HCT116 (cell line): Measurements from ENCODE around the gene MTREX. TPM values are rescaled to one million over a fixed set of nuclear protein-coding genes. Genes with fewer than 3 reads are reported as not detected.

ENCODE experiments used
- ATAC-seq: fragments of 200-7000 bp; cut with Tn5 transposase; 2 replicates; pipeline ENCODE4 v1.9.1; 2020; ENCODE audit warnings: mild to moderate bottlenecking, moderate library complexity
- BruUV-seq: library from RNA; stranded (reverse); fragments of 400-500 nt; replicated peaks from 2 replicates; lab custom pipeline; 2021; lab: Mats Ljungman, UMichigan
- CTCF ChIA-PET: fragments of 300-600 bp; sonication (Branson Sonifier 250); formaldehyde crosslinking; loops from one replicate; lab custom pipeline; 2021; ENCODE audit warnings: antibody characterized with exemption; lab: Charles Lee
- POLR2A ChIA-PET: fragments of 300-600, 350-600 bp; sonication (Branson Sonifier 250); formaldehyde crosslinking; loops from one replicate; lab custom pipeline; 2021; ENCODE audit warnings: antibody characterized with exemption; lab: Charles Lee
- RAD21 ChIA-PET, 2 experiments: fragments of 300-600 bp; sonication (Branson Sonifier 250); formaldehyde crosslinking; loops; one replicate each; lab custom pipeline; 2023; ENCODE audit warnings: low total read pairs in 2 of 2; ENCODE audit not compliant: uncharacterized antibody in 2 of 2, unreplicated experiment in 2 of 2, low non-redundant PET in 1 of 2; lab: Charles Lee
- DNase-seq: peaks from one replicate; pipeline ENCODE4 v3.0.0-alpha.2; 2010; ENCODE audit warnings: low read depth, low spot score
- H2AFZ ChIP-seq: fragments of 200-600 bp; shearing (Covaris generic), sonication (generic); 2 replicates; pipeline ENCODE4 v1.6.1; 2017; ENCODE audit warnings: low read depth, mixed run types, mixed read lengths, antibody characterized with exemption, low read length; ENCODE audit not compliant: poor library complexity, severe bottlenecking
- H3K27ac ChIP-seq: 2 replicates; pipeline ENCODE4 v1.5.1; 2012; ENCODE audit warnings: low read depth, low read length
- H3K27me3 ChIP-seq: fragments of 200-600 bp; sonication (generic); 2 replicates; pipeline ENCODE4 v1.6.1; 2016; ENCODE audit warnings: mixed run types, low read length, mixed read lengths; ENCODE audit not compliant: insufficient read depth
- H3K36me3 ChIP-seq, 2 experiments: fragments of 200-500 bp in 1 of 2; fragments of 200-600 bp in 1 of 2; sonication (Bioruptor generic) in 1 of 2; sonication (generic) in 1 of 2; 2 replicates each; pipeline versions ENCODE4 v1.5.1 to v1.6.1; 2014 to 2016; ENCODE audit warnings: low read length in 2 of 2, inconsistent platforms in 1 of 2, mixed read lengths in 1 of 2, mixed run types in 1 of 2; ENCODE audit not compliant: insufficient read depth in 2 of 2, control insufficient read depth in 1 of 2
- H3K4me1 ChIP-seq, 2 experiments: fragments of 200-600 bp in 1 of 2; sonication (generic) in 1 of 2; 2 replicates each; pipeline versions ENCODE4 v1.5.1 to v1.6.1; 2012 to 2017; ENCODE audit warnings: low read length in 2 of 2, inconsistent platforms in 1 of 2, mild to moderate bottlenecking in 1 of 2, mixed read lengths in 1 of 2, mixed run types in 1 of 2, moderate library complexity in 1 of 2; ENCODE audit not compliant: insufficient read depth in 2 of 2, control insufficient read depth in 1 of 2
- H3K4me2 ChIP-seq: fragments of 200-600 bp; sonication (generic); 2 replicates; pipeline ENCODE4 v1.6.1; 2017; ENCODE audit warnings: mixed run types, low read length, mixed read lengths
- H3K4me3 ChIP-seq, 2 experiments: fragments of 200-600 bp in 1 of 2; sonication (generic) in 1 of 2; replicated peaks in 1 of 2; 2 replicates each; pipeline ENCODE4 v1.5.1; 2011 to 2016; ENCODE audit warnings: low read length in 2 of 2, control low read depth in 1 of 2, low read depth in 1 of 2, mild to moderate bottlenecking in 1 of 2, mixed read lengths in 1 of 2, mixed run types in 1 of 2
- H3K79me2 ChIP-seq: fragments of 200-600 bp; sonication (generic); 2 replicates; pipeline ENCODE4 v1.6.1; 2017; ENCODE audit warnings: mild to moderate bottlenecking, mixed run types, low read length, moderate library complexity, mixed read lengths; ENCODE audit not compliant: insufficient read depth
- H3K9ac ChIP-seq: fragments of 200-600 bp; sonication (generic); 2 replicates; pipeline ENCODE4 v1.6.1; 2016; ENCODE audit warnings: low read length, mixed read lengths
- H3K9me2 ChIP-seq: fragments of 200-600 bp; sonication (generic), shearing (Covaris generic); 2 replicates; pipeline ENCODE4 v1.6.1; 2017; ENCODE audit warnings: mixed run types, mild to moderate bottlenecking, moderate library complexity; ENCODE audit not compliant: insufficient read depth
- H3K9me3 ChIP-seq, 2 experiments: fragments of 200-500 bp in 1 of 2; fragments of 200-600 bp in 1 of 2; sonication (Bioruptor generic) in 1 of 2; sonication (generic) in 1 of 2; 2 replicates each; pipeline ENCODE4 v1.6.1; 2014 to 2017; ENCODE audit warnings: low read length in 2 of 2, mixed read lengths in 2 of 2, inconsistent platforms in 1 of 2, low read depth in 1 of 2, mild to moderate bottlenecking in 1 of 2, mixed run types in 1 of 2, moderate library complexity in 1 of 2; ENCODE audit not compliant: control insufficient read depth in 1 of 2, insufficient read depth in 1 of 2
- H4K20me1 ChIP-seq: fragments of 200-600 bp; sonication (generic), shearing (Covaris generic); 2 replicates; pipeline ENCODE4 v1.6.1; 2017; ENCODE audit warnings: mixed run types, mild to moderate bottlenecking, moderate library complexity; ENCODE audit not compliant: insufficient read depth
- CEBPB ChIP-seq: IDR thresholded peaks from 2 replicates; pipeline ENCODE4 v1.6.1; 2012; ENCODE audit warnings: low read depth
- ELF1 ChIP-seq: IDR thresholded peaks from 2 replicates; pipeline ENCODE4 v1.6.1; 2012; ENCODE audit warnings: low read depth, borderline replicate concordance
- EZH2 ChIP-seq: fragments of 200-600 bp; sonication (generic); IDR thresholded peaks from 2 replicates; pipeline ENCODE4 v1.6.1; 2017; ENCODE audit warnings: antibody characterized with exemption, mixed run types
- EZH2phosphoT487 ChIP-seq: fragments of 200-600 bp; IDR thresholded peaks from 2 replicates; pipeline ENCODE4 v1.6.1; 2018; ENCODE audit warnings: antibody characterized with exemption, borderline replicate concordance
- JUND ChIP-seq: IDR thresholded peaks from 2 replicates; pipeline ENCODE4 v1.6.1; 2012
- RAD21 ChIP-seq: IDR thresholded peaks from 2 replicates; pipeline ENCODE4 v1.6.1; 2012; ENCODE audit warnings: low read depth, mild to moderate bottlenecking
- SIN3A ChIP-seq: IDR thresholded peaks from 2 replicates; pipeline ENCODE4 v1.6.1; 2012; ENCODE audit warnings: low read depth
- SP1 ChIP-seq: IDR thresholded peaks from 2 replicates; pipeline ENCODE4 v1.6.1; 2012; ENCODE audit warnings: low read depth
- SRF ChIP-seq: IDR thresholded peaks from 2 replicates; pipeline ENCODE4 v1.6.1; 2012; ENCODE audit warnings: low read depth
- TCF7L2 ChIP-seq: IDR thresholded peaks from 2 replicates; pipeline ENCODE4 v1.7.0; 2011; ENCODE audit warnings: borderline replicate concordance, inconsistent platforms; ENCODE audit not compliant: insufficient read depth, insufficient read length; ENCODE audit errors: extremely low read depth
- intact Hi-C: fragments of 100-400 bp; cut with micrococcal nuclease; formaldehyde crosslinking; loops from 2 replicates; pipeline ENCODE4 v1.10.0; 2022
- total RNA-seq: library from RNA; stranded (reverse); gene quantifications from one replicate; pipeline ENCODE4 v1.2.1, GENCODE V29; 2021; ENCODE audit not compliant: unreplicated experiment
- TF ChIP-seq, protein P1 (sequence below): IDR thresholded peaks from 2 replicates; pipeline ENCODE4 v1.6.1; 2012
- TF ChIP-seq, protein P2 (sequence below): IDR thresholded peaks from 2 replicates; pipeline ENCODE4 v1.6.1; 2012
- TF ChIP-seq, protein P3 (sequence below): IDR thresholded peaks from 2 replicates; pipeline ENCODE4 v1.6.1; 2011; ENCODE audit warnings: mild to moderate bottlenecking, low read length, moderate library complexity; ENCODE audit not compliant: insufficient replicate concordance; ENCODE audit errors: extremely low read depth

The MTREX gene
- total RNA-seq, 1 experiment from 2014 or later = 101 TPM

DNA sequence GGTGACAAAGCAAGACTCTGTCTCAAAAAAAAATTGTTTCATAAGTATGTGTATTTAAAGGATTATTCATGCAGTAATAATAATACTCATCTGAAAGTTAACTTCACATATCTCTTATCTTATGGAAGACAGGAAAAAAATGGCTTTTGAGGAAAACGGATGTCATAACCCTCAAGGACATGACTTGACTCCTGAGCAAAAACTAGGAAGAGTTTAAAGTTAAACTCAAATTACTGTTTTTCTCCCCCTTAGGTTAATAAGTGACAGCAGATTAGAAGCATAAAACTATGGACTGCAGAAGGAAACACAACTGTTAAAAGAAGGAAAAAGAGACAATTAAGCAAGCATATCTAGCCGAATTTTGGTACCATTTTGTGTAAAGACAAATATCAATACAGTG lies 16.8 kb upstream of the MTREX start:
- intact Hi-C loops = no loop called here
- no peaks in the 10 kb centered on the region for H3K4me1 ChIP-seq
- no peaks in the 10 kb centered on the region for H3K9me3 ChIP-seq
- no peaks in the 10 kb centered on the region for H3K27me3 ChIP-seq
- H3K79me2 ChIP-seq = no peaks in the 10 kb centered on the region
- no peaks in the 10 kb centered on the region for H3K9me2 ChIP-seq
- no peak overlapping the region for H3K27ac ChIP-seq
- ChIA-PET RAD21 (no interaction called here), POLR2A (no interaction called here), CTCF (no interaction called here)
- no peak overlapping the region for H3K4me3 ChIP-seq
- DNase-seq = no peak
- no peak overlapping the region for H3K9ac ChIP-seq
- H2AFZ ChIP-seq = no peak overlapping the region
- TF ChIP-seq SRF (no peak), EZH2 (no peak), SIN3A (no peak), EZH2phosphoT487 (no peak), ELF1 (no peak), TCF7L2 (no peak), RAD21 (no peak), JUND (no peak), CEBPB (no peak), SP1 (no peak)
- TF ChIP-seq, protein P1, sequence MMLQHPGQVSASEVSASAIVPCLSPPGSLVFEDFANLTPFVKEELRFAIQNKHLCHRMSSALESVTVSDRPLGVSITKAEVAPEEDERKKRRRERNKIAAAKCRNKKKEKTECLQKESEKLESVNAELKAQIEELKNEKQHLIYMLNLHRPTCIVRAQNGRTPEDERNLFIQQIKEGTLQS = no peak
- TF ChIP-seq, protein P2, sequence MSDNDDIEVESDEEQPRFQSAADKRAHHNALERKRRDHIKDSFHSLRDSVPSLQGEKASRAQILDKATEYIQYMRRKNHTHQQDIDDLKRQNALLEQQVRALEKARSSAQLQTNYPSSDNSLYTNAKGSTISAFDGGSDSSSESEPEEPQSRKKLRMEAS = no peak
- TF ChIP-seq, protein P3, sequence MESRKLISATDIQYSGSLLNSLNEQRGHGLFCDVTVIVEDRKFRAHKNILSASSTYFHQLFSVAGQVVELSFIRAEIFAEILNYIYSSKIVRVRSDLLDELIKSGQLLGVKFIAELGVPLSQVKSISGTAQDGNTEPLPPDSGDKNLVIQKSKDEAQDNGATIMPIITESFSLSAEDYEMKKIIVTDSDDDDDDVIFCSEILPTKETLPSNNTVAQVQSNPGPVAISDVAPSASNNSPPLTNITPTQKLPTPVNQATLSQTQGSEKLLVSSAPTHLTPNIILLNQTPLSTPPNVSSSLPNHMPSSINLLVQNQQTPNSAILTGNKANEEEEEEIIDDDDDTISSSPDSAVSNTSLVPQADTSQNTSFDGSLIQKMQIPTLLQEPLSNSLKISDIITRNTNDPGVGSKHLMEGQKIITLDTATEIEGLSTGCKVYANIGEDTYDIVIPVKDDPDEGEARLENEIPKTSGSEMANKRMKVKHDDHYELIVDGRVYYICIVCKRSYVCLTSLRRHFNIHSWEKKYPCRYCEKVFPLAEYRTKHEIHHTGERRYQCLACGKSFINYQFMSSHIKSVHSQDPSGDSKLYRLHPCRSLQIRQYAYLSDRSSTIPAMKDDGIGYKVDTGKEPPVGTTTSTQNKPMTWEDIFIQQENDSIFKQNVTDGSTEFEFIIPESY = no peak
- H3K36me3 ChIP-seq = peaks cover 30 to 40% of the 10 kb centered on the region in 2 experiments; a peak in 3 of 4 replicates
- H3K4me2 ChIP-seq = no peak overlapping the region
- no peaks in the 10 kb centered on the region for H4K20me1 ChIP-seq
- ATAC-seq = no peak
- no TSS peak for BruUV-seq
